ENCODE results near the gene PKMYT1.
"Not testable (repeated sequence)": the region's sequence is repeated elsewhere in the genome, so short reads cannot be mapped to it uniquely, and the experiment has no call there.

PKMYT1 gene

DNA sequence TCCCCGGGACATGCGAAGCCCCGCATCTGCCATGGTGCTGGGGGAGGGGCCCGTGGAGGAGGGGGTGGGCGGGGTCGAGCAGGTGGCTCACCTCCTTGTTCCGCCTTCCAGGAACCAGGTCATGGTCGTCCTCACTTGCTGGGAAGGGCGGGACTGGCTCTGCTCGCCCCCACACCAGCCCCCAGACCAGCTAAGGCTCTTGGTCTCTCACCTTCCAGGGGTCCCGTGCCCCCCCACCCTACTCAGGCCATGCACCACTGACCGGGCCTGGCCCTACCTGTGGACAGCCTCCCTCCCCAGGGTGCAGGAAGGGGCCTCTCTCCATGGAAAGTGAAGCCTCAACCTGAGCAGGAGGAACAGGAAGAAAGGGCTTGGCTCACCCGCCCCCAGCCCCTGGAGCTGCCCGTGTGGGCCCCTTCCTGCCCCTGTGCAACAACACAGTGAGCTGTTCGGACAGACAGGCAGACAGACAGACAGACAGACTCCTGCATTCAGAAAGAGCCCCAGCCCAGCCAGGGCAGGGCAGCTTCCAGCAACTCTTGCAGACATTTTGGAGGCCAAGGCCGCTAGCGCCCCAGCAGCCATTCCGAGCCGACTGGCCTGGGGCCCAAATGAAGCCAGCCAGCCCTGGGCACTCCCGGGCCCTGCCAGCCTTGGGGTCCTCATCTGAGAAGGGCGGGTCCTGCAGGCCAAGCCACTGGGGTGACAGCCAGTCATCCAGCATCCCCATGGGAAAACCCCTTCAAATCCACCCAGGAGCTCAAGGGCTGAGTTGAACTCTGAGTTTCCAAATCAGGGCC is 24.3 kb downstream of the PKMYT1 start:
- no peak for DNase-seq

DNA sequence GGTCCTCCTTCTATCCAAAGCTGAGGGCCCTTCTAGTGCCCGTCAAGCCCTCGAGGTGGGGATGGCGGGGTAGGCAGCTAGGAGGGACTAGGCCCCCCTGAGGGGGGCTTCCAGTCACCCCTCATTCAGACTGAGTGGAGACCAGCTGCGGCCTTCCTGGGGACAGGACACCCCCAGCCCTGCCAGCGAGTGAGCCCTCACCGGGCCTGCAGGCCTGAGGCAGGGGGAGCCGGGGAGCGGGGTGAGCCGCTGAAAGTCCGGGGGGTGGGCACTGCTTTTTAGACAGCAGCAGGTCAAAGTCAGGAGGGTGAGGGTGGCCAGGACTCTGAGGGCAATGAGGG is 24.8 kb downstream of the PKMYT1 start:
- DNase-seq, result no peak

DNA sequence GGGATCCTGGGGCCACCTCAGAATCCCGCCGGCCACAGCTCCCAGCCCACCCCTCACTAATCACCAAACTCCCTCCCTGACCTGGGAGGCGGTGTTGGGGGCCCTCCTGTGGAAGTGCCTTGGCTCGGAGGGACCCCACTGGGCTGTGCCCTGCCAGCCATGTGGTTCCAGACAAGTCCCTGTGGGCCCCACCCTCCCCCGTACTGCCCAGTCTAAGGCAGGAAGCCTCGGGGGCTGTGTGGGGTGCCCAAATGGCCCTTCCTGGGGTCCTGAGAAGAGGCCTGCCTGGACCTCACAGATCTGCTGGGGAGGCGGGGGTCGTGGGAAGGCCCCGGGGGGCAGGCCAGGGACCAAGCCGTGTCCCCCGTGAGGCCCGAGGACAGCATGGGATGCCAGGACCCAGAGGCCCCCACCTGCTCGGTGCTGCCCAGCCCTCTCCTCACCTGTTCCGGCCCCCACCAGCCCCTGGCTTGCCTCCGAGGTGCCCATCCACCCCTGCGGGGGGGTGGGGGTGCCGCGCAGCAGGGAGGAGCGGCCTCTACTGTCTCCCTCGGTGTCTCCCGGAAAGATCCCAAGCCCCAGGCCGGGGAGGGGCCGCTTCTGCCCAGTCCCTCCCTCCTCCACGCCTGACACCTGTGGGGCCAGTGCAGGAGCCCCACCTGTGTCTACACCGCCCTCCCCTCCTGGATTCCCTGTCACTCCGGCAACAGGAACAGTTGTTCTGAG is 25.4 kb downstream of the PKMYT1 start:
- no peak for DNase-seq

DNA sequence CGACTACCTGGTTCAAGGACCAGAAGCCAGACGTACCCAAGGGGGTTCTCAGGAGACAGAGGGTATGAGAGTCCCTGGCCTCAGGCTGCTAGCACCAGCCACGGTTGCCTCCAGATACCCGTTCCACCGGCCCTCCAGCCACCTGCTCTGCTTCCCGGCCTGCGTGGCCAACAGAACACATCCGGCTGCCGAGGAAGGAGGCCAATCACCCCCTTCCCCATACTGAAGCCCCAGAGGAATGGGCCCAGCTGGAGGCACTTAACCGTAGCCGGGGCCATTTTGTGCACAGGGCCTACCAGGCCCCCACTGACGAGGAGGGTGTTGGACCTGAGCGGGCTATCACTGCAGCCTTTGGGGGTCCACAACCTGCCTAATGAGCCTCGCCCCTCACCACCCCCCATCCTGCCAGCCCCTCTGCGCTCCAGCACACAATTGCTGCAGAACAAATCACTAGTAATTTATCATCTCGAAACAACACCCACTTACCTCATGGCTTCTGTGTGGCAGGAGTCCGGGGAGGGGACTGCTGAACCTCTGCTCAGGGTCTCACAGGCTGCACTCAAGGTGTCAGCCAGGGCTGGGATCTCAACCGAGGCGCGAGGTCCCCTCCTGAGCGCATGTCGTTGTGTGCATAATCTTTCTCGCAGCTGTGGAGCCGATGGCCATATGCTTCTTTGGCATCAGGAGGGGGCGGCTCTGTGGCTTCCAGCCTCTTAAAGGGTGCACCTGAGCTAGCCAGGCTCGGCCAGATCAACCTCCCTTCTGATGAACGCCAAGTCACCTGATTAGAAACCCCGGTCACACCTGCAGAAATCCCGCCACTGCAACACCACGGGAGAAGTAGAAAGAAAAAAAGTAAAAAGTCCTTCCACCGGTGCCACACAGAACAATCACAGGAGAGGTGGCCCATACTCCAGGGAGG is 26.3 kb downstream of the PKMYT1 start:
- no peak for DNase-seq

DNA sequence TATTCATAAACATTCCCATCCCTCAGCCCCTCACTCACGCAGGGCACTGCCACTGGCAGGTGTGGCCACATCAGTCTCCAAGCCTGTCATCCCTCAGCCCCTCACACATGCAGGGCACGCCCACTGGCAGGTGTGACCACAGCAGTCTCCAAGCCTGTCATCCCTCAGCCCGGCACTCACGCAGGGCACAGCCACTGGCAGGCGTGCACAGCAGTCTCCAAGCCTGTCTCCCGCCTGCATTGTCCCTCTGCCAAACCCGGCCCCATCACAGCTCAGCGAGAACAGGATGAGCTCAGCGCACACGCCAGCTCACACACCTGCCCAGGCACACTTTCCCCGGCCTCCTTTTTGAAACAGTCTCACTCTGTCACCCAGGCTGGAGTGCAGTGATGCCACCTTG is 27.6 kb downstream of the PKMYT1 start:
- DNase-seq, result no peak

DNA sequence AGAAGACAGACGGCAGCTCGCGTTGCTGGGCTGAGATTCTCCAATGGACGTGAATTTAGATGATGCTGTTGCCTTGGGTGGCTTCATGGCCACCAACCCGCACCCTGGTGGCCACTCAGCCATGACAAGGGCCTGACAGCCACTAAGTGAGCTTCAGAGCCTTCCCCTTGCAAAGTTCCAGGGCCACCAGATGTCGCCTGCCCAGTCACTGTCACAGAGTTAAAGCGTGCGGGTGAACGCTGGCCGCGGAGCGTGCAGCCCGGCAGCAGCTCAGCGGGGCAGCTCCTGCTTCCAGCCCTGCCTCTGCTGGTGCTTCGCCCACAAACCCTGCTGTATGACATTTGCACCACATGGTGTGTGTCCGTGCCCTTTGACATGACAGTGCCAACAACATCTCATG is 29.5 kb downstream of the PKMYT1 start:
- no peak for DNase-seq

DNA sequence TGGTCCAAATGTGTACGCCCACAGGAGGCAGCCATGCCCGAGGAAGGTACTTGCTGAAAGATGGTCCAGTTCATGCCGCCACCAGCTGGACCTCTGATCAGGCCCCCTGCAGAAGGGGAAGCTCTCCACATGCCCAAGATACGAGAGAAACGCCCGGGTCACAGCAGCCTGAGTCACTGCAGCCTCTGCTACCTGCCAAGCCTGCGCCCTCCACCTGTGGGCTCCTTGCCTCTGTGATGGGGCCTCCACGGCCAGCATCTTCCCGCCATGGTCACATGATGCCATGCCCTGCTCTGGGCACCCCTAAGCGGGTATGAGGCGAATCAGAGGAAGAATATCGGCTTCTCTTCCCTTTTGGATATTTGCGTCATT is 29.9 kb downstream of the PKMYT1 start:
- DNase-seq, result no peak

DNA sequence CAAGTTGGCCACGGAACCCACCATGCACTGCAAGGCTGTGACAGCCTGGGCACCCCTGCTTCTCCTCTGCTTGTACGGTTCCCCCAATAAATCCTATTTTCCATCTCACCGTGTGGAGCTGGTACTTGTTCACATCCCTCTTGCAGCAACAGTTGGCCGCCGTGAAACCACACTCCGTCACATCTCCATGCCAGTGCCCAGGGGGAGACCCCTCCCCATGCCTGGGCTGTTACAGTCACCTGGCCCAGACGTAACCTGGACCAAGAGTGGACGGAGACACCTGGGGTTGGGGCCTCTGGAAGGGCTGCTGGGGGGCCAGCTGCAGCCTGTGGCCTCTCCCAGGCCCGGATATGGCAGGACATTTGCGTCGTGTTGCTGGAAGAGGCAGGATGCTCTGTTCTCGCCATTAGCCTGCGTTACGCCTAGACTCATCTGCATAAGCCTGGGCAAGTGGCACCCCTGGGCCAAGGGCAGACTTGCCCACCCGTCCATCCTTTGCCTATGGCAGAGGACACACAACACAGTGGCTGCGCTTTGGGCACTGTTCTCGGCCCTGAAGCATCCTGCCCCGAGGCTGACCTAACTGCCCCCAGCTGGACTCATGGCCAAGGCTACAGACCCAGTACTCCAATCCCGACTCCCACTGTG is 30.4 kb downstream of the PKMYT1 start:
- no peak for DNase-seq

DNA sequence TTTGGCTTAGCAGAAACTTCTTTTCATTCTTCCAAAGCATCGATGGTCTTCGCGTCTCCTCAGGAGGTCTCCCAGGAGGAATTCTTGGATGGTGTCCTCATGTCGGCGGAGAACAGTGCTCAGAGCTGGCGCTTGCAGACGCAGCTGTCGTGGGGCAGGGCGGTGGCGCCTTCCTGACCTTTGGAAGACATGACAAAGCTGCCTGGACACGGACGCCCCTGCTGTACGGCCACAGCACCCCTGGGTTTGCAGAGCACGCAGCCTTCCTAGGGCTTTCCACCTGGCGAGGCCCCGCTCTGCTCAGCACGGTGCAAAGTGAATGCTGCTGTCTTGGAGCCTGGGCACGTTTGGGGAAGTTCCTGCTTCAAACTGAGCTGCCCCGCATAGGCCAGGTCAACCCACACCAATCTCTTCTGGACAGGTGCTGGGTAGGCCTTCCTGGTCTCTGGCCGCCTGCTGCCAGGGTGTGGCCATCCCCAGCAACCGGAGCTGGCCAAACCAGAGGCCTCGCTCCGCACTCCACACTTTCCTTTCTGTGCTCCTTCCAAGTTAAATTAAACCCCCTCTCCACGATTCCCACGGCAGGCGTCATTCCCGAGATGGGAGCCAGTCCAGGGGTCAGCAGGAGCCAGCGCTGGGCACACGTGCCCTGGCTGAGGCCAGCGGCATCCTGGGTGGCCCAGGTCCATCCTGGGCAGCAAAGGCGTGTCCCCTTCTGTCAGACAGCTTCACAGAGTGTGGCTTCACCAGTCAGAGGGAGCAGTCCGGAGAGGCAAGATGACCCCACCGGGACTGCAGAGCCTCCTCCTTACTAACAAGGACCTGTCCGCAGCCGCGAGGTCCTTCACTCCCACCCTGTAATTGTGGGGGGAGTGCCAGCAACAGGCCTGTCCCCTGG is 31.2 kb downstream of the PKMYT1 start:
- DNase-seq, result no peak

DNA sequence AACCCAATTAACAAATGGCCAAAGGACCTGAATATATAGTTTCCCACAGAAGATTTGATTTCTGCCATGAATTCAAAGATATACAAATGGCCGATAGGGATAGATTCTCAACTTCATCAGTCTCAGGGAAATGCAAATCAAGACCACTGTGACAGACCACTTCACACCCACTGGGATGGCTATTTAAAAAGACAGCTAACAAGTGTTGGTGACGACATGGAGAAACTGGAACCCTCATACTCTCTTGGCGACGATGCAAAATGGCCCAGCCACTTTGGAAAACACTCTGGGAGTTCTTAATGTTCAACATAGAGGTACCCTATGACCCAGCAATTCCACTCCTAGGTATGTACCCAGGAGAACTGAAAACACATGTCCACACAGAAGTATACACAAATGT is 33.6 kb downstream of the PKMYT1 start:
- no peak for DNase-seq

DNA sequence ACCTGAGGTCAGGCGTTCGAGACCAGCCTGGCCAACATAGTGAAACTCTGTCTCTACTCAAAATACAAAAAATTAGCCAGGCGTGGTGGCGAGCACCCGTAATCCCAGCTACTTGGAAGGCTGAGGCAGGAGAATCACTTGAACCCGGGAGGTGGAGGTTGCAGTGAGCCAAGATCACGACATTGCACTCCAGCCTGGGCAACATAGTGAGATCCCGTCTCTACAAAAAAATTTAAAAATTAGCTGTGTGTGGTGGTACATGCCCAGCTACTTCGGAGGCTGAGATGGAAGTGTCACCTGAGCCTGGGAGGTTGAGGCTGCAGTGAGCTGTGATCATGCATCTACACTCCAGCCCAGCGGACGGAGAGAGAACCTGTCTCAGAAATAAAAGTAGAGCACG is 36.5 kb downstream of the PKMYT1 start:
- not testable (repeated sequence) for DNase-seq

DNA sequence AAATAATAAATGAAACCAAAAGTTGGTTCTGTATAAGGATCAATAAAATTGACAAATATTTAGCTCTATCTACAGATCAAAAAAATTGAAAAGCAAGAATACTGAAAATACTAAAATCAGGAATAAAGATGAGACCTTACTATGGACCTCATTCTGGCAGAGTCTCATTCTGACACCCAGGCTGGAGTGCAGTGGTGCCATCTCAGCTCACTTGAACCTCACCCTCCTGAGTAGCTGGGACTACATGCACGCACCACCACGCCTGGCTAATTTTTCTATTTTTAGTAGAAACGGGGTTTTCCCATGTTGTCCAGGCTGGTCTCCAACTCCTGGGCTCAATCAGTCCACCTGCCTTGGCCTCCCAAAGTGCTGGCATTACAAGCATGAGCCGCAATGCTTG is 38.2 kb downstream of the PKMYT1 start:
- no peak for DNase-seq

DNA sequence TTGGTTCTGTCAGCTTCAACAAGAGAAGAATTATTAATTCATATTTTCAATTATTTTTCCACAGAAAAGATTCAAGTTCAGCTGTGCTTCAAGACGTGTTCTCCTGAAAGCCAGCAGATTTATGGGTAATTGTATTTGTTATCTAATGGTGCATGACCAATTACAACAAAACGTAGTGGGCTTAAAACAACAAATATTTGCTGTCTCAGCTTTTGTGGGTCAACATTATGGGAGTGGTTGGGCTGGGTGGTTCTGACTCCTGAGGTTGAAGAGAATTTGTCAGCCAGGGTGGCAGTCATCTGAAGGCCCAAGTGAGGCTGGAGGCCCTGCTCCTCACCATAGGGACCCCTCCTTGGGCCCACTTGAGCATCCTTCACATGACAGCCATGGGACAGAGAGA is 40.3 kb downstream of the PKMYT1 start:
- DNase-seq, result no peak

DNA sequence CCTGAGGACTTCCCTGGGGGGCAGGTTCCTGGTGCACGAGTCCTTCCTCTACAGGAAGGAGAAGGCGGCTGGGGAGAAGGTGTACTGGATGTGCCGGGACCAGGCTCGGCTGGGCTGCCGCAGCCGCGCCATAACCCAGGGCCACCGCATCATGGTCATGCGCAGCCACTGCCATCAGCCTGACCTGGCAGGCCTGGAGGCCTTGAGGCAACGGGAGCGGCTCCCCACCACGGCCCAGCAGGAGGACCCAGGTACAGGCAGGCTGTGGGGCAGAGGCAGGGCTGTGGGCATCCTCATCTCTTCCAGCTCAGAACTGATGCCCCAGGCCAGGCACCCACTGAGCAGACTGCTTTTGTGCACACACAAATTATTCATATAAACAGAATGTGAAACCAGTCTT is 42.0 kb downstream of the PKMYT1 start:
- DNase-seq, result no peak

DNA sequence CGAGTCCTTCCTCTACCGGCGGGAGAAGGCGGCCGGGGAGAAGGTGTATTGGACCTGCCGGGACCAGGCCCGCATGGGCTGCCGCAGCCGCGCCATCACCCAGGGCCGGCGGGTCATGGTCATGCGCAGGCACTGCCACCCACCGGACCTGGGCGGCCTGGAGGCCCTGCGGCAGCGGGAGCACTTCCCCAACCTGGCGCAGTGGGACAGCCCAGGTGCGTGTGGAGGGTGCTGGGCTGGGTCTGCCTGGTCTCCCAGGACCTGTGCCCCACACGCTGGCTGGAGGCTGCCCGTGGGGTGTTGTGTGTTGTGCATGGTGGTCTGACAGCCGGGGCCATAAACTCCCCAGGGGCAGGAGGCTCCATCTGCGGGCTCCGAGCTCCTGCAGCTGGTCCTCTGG is 43.1 kb downstream of the PKMYT1 start:
- DNase-seq, result no peak

DNA sequence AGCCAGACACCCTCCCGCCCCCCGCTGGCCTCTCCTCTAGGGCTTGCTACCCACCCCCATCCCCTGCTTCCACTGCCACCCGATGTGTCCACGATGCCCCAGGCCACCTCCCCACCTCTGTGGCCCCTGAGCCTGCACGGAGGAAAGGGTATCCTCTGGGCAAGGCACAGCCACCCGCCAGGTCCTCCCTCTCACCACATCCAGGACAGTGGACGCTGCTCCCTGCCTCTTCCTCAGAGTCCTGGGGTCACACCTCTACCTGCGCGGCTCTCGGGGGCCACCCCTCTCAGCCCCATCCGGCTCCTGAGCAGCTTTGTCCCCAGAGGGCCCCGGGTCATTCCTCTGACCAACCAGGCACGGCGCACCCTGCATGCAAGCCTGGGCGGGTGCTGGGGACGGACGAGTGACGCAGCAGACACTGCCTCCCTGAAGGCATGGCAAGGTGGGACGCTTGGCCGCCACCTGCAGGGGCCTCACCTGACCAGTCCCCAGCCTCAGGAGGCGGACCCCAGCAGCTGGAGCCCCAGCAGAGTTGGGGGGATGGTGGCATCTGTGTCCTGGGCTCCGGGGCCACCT is 43.7 kb downstream of the PKMYT1 start:
- no peak for DNase-seq

DNA sequence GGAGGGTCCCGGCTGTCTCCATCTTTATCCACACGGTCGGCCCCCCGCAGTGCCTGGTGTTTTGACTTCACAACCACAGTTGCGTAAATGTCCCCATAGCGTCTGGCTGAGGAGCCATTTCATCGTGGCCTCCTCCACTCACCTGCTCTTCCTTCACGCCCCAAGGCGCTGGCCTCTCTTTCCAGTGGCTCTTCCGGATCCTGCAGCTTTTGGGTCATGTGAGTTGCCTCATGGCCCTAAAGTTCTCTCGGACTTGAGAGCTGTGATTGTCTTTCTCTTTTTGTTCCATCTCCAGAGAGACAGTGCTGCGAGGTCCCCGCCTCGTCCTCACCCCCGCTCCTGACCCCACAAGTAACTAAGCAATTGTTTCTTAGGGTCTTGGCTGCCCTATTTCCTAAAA is 45.8 kb downstream of the PKMYT1 start:
- no peak for DNase-seq

DNA sequence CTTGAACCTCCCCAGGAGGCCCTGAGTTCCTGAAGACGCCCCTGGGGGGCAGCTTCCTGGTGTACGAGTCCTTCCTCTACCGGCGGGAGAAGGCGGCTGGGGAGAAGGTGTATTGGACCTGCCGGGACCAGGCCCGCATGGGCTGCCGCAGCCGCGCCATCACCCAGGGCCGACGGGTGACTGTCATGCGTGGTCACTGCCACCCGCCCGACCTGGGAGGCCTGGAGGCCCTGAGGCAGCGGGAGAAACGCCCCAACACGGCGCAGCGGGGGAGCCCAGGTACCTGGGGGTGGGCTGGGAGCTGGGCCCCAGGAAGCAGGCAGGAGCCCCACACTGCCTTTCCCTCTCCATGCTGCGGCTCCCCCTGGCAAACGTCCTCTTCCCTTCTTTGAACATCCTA is 46.5 kb downstream of the PKMYT1 start:
- no peak for DNase-seq

DNA sequence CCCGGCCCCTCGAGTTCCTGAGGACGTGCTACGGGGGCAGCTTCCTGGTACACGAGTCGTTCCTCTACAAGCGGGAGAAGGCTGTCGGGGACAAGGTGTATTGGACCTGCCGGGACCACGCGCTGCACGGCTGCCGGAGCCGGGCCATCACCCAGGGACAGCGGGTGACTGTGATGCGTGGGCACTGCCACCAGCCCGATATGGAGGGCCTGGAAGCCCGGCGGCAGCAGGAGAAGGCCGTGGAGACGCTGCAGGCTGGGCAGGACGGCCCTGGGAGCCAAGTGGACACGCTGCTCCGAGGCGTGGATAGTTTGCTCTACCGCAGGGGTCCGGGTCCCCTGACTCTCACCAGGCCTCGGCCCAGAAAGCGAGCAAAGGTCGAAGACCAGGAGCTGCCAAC is 47.1 kb downstream of the PKMYT1 start:
- no peak for DNase-seq

DNA sequence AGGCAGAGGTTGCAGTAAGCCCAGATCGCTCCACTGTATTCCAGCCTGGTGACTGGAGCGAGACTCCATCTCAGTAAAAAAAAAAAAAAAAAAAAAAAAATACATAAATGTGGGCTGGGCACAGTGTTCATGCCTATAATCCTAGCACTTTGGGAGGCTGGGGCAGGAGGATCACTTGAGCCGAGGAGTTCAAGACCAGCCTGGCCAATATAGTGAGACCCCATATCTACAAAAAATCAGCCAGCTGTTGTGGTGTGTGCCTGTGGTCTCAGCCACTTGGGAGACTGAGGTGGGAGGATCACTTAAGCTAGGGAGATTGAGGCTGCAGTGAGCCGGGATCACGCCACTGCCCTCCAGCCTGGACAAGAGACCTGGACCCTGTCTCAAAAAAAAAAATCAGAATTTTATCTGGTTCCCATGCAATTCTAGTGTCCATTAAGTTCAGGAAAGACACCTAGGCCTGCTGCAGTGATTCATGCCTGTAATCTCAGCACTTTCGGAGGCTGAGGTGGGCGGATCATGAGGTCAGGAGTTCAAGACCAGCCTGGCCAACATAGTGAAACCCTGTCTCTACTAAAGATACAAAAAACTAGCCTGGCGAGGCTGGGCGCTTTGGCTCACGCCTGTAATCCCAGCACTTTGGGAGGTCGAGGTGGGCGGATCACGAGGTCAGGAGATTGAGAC is 48.9 kb downstream of the PKMYT1 start:
- DNase-seq, result not testable (repeated sequence)

DNA sequence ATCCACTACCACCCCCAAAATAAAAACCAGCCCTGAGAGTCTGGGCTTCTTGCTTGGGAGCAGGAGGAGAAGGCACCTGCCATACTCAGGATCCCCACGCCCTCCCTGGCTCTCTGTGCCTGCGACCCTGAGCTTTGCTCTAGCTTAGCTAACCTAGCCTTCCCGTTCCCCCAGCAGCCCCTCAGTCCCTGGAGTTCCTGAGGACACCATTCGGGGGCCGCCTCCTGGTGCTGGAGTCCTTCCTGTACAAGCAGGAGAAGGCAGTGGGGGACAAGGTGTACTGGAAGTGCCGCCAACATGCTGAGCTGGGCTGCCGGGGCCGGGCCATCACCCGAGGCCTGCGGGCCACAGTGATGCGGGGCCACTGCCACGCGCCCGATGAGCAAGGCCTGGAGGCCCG is 50.0 kb downstream of the PKMYT1 start:
- no peak for DNase-seq

Data from activated gamma-delta T cell treated with Interleukin-2 at 50 U/mL for 16 hours (primary cell).